Astrocyte (in vitro differentiated cells and primary cell): Measurements from ENCODE around the gene AGPAT4. TPM values are rescaled to one million over a fixed set of nuclear protein-coding genes. Genes with fewer than 3 reads are reported as not detected.

ENCODE experiments used
- DNase-seq: peaks from one replicate; pipeline ENCODE4 v3.0.0-alpha.2; 2010; ENCODE audit warnings: low read depth
- FAIRE-seq: peaks from 2 replicates; lab custom pipeline; 2011; peaks lifted over from hg19 to GRCh38; lab: Jason Lieb, UNC
- H2AFZ ChIP-seq: 2 replicates; pipeline ENCODE4 v1.6.0; 2012; ENCODE audit warnings: low read depth, low read length, inconsistent platforms
- H3K27ac ChIP-seq: 2 replicates; pipeline ENCODE4 v1.5.1; 2011; ENCODE audit warnings: low read depth, low read length, inconsistent platforms
- H3K27me3 ChIP-seq: 2 replicates; pipeline ENCODE4 v1.6.0; 2011; ENCODE audit warnings: low read length, inconsistent platforms; ENCODE audit not compliant: insufficient read depth
- H3K36me3 ChIP-seq: 2 replicates; pipeline ENCODE4 v1.5.1; 2011; ENCODE audit warnings: low read length, inconsistent platforms; ENCODE audit not compliant: insufficient read depth
- H3K4me1 ChIP-seq: 2 replicates; pipeline ENCODE4 v1.5.1; 2011; ENCODE audit warnings: low read length, inconsistent platforms; ENCODE audit not compliant: insufficient read depth
- H3K4me2 ChIP-seq: 2 replicates; pipeline ENCODE4 v1.6.0; 2012; ENCODE audit warnings: low read length, inconsistent platforms
- H3K4me3 ChIP-seq: 2 replicates; pipeline ENCODE4 v1.5.1; 2011; ENCODE audit warnings: low read depth, mild to moderate bottlenecking, low read length, inconsistent platforms; ENCODE audit not compliant: insufficient read depth
- H3K79me2 ChIP-seq: 2 replicates; pipeline ENCODE4 v1.6.0; 2012; ENCODE audit warnings: mild to moderate bottlenecking, low read length, inconsistent platforms; ENCODE audit not compliant: insufficient read depth
- H3K9ac ChIP-seq: 2 replicates; pipeline ENCODE4 v1.6.0; 2012; ENCODE audit warnings: mild to moderate bottlenecking, low read length, inconsistent platforms
- H3K9me3 ChIP-seq: 2 replicates; pipeline ENCODE4 v1.5.1; 2012; ENCODE audit warnings: low read depth, mild to moderate bottlenecking, low read length, inconsistent platforms; ENCODE audit not compliant: insufficient read depth
- H4K20me1 ChIP-seq: 2 replicates; pipeline ENCODE4 v1.6.0; 2012; ENCODE audit warnings: low read length, inconsistent platforms; ENCODE audit not compliant: insufficient read depth
- H3K27ac Mint-ChIP-seq: one replicate; pipeline ENCODE4 v1.8.0; 2021; ENCODE audit warnings: mild to moderate bottlenecking, mixed read lengths; ENCODE audit not compliant: unreplicated experiment
- H3K27me3 Mint-ChIP-seq: one replicate; pipeline ENCODE4 v1.8.0; 2021; ENCODE audit warnings: low read depth, mixed read lengths; ENCODE audit not compliant: unreplicated experiment
- H3K36me3 Mint-ChIP-seq: one replicate; pipeline ENCODE4 v1.8.0; 2021; ENCODE audit warnings: low read depth, mixed read lengths; ENCODE audit not compliant: unreplicated experiment
- H3K4me1 Mint-ChIP-seq: one replicate; pipeline ENCODE4 v1.8.0; 2021; ENCODE audit warnings: low read depth, mixed read lengths; ENCODE audit not compliant: unreplicated experiment
- H3K4me3 Mint-ChIP-seq: one replicate; pipeline ENCODE4 v1.8.0; 2021; ENCODE audit warnings: mild to moderate bottlenecking, moderate library complexity, mixed read lengths; ENCODE audit not compliant: unreplicated experiment
- H3K9me3 Mint-ChIP-seq: one replicate; pipeline ENCODE4 v1.8.0; 2021; ENCODE audit warnings: mild to moderate bottlenecking, mixed read lengths; ENCODE audit not compliant: unreplicated experiment
- CTCF ChIP-seq: IDR thresholded peaks from 2 replicates; pipeline ENCODE4 v1.5.1; 2011; ENCODE audit warnings: low read depth, mild to moderate bottlenecking, inconsistent platforms, low read length, moderate library complexity; ENCODE audit not compliant: insufficient read depth
- EZH2 ChIP-seq: IDR thresholded peaks from 2 replicates; pipeline ENCODE4 v1.6.1; 2012; ENCODE audit warnings: mild to moderate bottlenecking, low read length, inconsistent platforms; ENCODE audit not compliant: insufficient read depth
- total RNA-seq: library from RNA; stranded (reverse); gene quantifications from 2 replicates; pipeline ENCODE4 v1.2.1, GENCODE V29; 2021

The AGPAT4 gene
- total RNA-seq, 1 donor from 2014 or later, result 27.2 TPM

- no peak overlapping the region for H3K4me3 ChIP-seq
- TF ChIP-seq CTCF, result no peak
- TF ChIP-seq EZH2, result no peak
- H3K4me3 Mint-ChIP-seq, result no peak overlapping the region
- H3K27me3 Mint-ChIP-seq, result no peaks in the 10 kb centered on the region
- no peaks in the 10 kb centered on the region for H3K9me3 Mint-ChIP-seq
- H3K4me1 ChIP-seq, result peaks cover 15% of the 10 kb centered on the region
- peaks cover 29% of the 10 kb centered on the region for H3K4me1 Mint-ChIP-seq
- no peak overlapping the region for H3K4me2 ChIP-seq
- no peak overlapping the region for H3K27ac Mint-ChIP-seq
- H2AFZ ChIP-seq, result no peak overlapping the region
- peaks cover 7% of the 10 kb centered on the region for H3K36me3 Mint-ChIP-seq
- no peak for FAIRE-seq
- H3K79me2 ChIP-seq, result peaks cover 61% of the 10 kb centered on the region
- peak; percentile 82 for DNase-seq
- no peaks in the 10 kb centered on the region for H3K36me3 ChIP-seq
- no peak overlapping the region for H3K9ac ChIP-seq
- H4K20me1 ChIP-seq, result peaks cover 41% of the 10 kb centered on the region
- H3K27ac ChIP-seq, result no peak overlapping the region
- H3K9me3 ChIP-seq, result no peaks in the 10 kb centered on the region
- no peaks in the 10 kb centered on the region for H3K27me3 ChIP-seq
Measured at GRCh38 chr6:161238081-161238480, 35.8 kb downstream of the AGPAT4 start.

GRCh38 chr6:161237176-161237575, 36.7 kb downstream of the AGPAT4 start:
- Mint-ChIP-seq H3K27me3 (no peaks in the 10 kb centered on the region), H3K9me3 (no peaks in the 10 kb centered on the region), H3K4me3 (no peak overlapping the region), H3K27ac (no peak overlapping the region), H3K4me1 (peaks cover 32% of the 10 kb centered on the region), H3K36me3 (peaks cover 7% of the 10 kb centered on the region)
- no peaks in the 10 kb centered on the region for H3K36me3 ChIP-seq
- no peak overlapping the region for H3K4me3 ChIP-seq
- H3K27ac ChIP-seq, result no peak overlapping the region
- no peak for FAIRE-seq
- no peak overlapping the region for H2AFZ ChIP-seq
- no peak overlapping the region for H3K9ac ChIP-seq
- TF ChIP-seq EZH2 (no peak), CTCF (no peak)
- H3K4me2 ChIP-seq, result no peak overlapping the region
- H3K4me1 ChIP-seq, result peaks cover 14% of the 10 kb centered on the region
- no peaks in the 10 kb centered on the region for H3K27me3 ChIP-seq
- H3K9me3 ChIP-seq, result no peaks in the 10 kb centered on the region
- peaks cover 62% of the 10 kb centered on the region for H3K79me2 ChIP-seq
- peaks cover 36% of the 10 kb centered on the region for H4K20me1 ChIP-seq
- peak; percentile 47 for DNase-seq

- Histone ChIP-seq H3K9ac (no peak overlapping the region), H3K4me1 (peaks cover 14% of the 10 kb centered on the region), H3K9me3 (no peaks in the 10 kb centered on the region), H3K4me3 (no peak overlapping the region), H3K27ac (no peak overlapping the region), H4K20me1 (peaks cover 29% of the 10 kb centered on the region), H3K4me2 (no peak overlapping the region), H3K36me3 (no peaks in the 10 kb centered on the region), H2AFZ (no peak overlapping the region), H3K79me2 (peaks cover 55% of the 10 kb centered on the region), H3K27me3 (no peaks in the 10 kb centered on the region)
- Mint-ChIP-seq H3K4me1 (peaks cover 32% of the 10 kb centered on the region), H3K27me3 (no peaks in the 10 kb centered on the region), H3K36me3 (peaks cover 7% of the 10 kb centered on the region), H3K27ac (no peak overlapping the region), H3K9me3 (no peaks in the 10 kb centered on the region), H3K4me3 (no peak overlapping the region)
- DNase-seq (no peak), FAIRE-seq (no peak)
- TF ChIP-seq CTCF (no peak), EZH2 (no peak)
Measured at GRCh38 chr6:161235776-161236633, 37.9 kb downstream of the AGPAT4 start.
